GM12801 (cell line): ENCODE results near the gene SEMA3B.

Source experiments
- CTCF ChIP-seq: IDR thresholded peaks from one replicate; pipeline ENCODE4 v1.5.1; 2011; ENCODE audit warnings: control low read depth; ENCODE audit not compliant: insufficient read length; ENCODE audit errors: extremely low read depth

Gene SEMA3B

GRCh38 chr3:50226888-50227389, 42.0 kb upstream of the SEMA3B start:
- no peak for TF ChIP-seq CTCF

- TF ChIP-seq CTCF, result no peak
Observed at GRCh38 chr3:50227390-50228183, 41.4 kb upstream of the SEMA3B start.

GRCh38 chr3:50229490-50229889, 39.5 kb upstream of the SEMA3B start:
- no peak for TF ChIP-seq CTCF

GRCh38 chr3:50230104-50230793, 38.7 kb upstream of the SEMA3B start:
- TF ChIP-seq CTCF, result no peak

- no peak for TF ChIP-seq CTCF
Observed at GRCh38 chr3:50230794-50231125, 38.2 kb upstream of the SEMA3B start.

- TF ChIP-seq CTCF, result no peak
Observed at GRCh38 chr3:50231581-50231980, 37.4 kb upstream of the SEMA3B start.

- TF ChIP-seq CTCF, result no peak
Observed at GRCh38 chr3:50232303-50232702, 36.6 kb upstream of the SEMA3B start.
